Measurements from ENCODE around the gene OOSP4A.

The OOSP4A gene

GRCh38 chr11:59983212-59983611 is 19.4 kb downstream of the OOSP4A start:
- H3K9me3 ChIP-seq (ENCODE audit: control insufficient read depth, insufficient read depth, low read depth, low read length): no peaks in the 10 kb centered on the region
- H3K27ac ChIP-seq (ENCODE audit: extremely low read depth, low read depth, low read length): no peak overlapping the region
- no peaks in the 10 kb centered on the region for H3K4me1 ChIP-seq (ENCODE audit: control insufficient read depth, insufficient read depth, low read length)
- ChIA-PET CTCF (interaction anchor here (0.6 to 0.9 kb wide), 3 partner anchors 64 to 283 kb away, joined by 3 to 7 read pairs (median 4); no protein-coding TSS in a partner anchor), POLR2A (no interaction called here)
- TF ChIP-seq ZNF529 (tag by site-specific recombination; IDR thresholded peaks at IDR 0.05; ENCODE audit: insufficient replicate concordance) (no peak), ZNF514 (tag by site-specific recombination; IDR thresholded peaks at IDR 0.05) (no peak), OVOL3 (tag by site-specific recombination; IDR thresholded peaks at IDR 0.05) (no peak), ZNF157 (tag by site-specific recombination; IDR thresholded peaks at IDR 0.05) (no peak), ZNF510 (tag by site-specific recombination; IDR thresholded peaks at IDR 0.05; ENCODE audit: insufficient replicate concordance) (no peak), ZNF140 (tag by site-specific recombination; IDR thresholded peaks at IDR 0.05) (no peak), ZSCAN18 (tag by site-specific recombination; IDR thresholded peaks at IDR 0.05) (no peak), ZNF18 (tag by site-specific recombination; IDR thresholded peaks at IDR 0.05) (no peak), ZNF239 (tag by site-specific recombination; IDR thresholded peaks at IDR 0.05) (no peak), ZNF398 (tag by site-specific recombination; IDR thresholded peaks at IDR 0.05) (no peak), ZNF37A (tag by site-specific recombination; IDR thresholded peaks at IDR 0.05) (no peak), SETDB1 (IDR thresholded peaks at IDR 0.05; ENCODE audit: insufficient read length, low read length) (no peak)
- no peak overlapping the region for H3K4me3 ChIP-seq (ENCODE audit: low read depth, low read length)
- H3K36me3 ChIP-seq (ENCODE audit: control insufficient read depth in 2 of 2, insufficient read depth in 1 of 2, low read length in 2 of 2): no peaks in the 10 kb centered on the region

GRCh38 chr11:59984368-59984767 is 20.5 kb downstream of the OOSP4A start:
- no peaks in the 10 kb centered on the region for H3K36me3 ChIP-seq (ENCODE audit: control insufficient read depth in 2 of 2, insufficient read depth in 1 of 2, low read length in 2 of 2)
- TF ChIP-seq ZNF184 (tag by site-specific recombination; IDR thresholded peaks at IDR 0.05) (no peak), BCL11B (tag by site-specific recombination; IDR thresholded peaks at IDR 0.05; ENCODE audit: low read depth) (no peak), ZNF362 (tag by site-specific recombination; IDR thresholded peaks at IDR 0.05) (no peak)
- no peaks in the 10 kb centered on the region for H3K4me1 ChIP-seq (ENCODE audit: control insufficient read depth, insufficient read depth, low read length)
- H3K4me3 ChIP-seq (ENCODE audit: low read depth, low read length): no peak overlapping the region
- no peaks in the 10 kb centered on the region for H3K9me3 ChIP-seq (ENCODE audit: control insufficient read depth, insufficient read depth, low read depth, low read length)
- no peak overlapping the region for H3K27ac ChIP-seq (ENCODE audit: extremely low read depth, low read depth, low read length)
- CTCF ChIA-PET: no interaction called here
- POLR2A ChIA-PET: no interaction called here

GRCh38 chr11:59990421-59990820 is 26.6 kb downstream of the OOSP4A start:
- no peaks in the 10 kb centered on the region for H3K36me3 ChIP-seq (ENCODE audit: control insufficient read depth in 2 of 2, insufficient read depth in 1 of 2, low read length in 2 of 2)
- no peaks in the 10 kb centered on the region for H3K9me3 ChIP-seq (ENCODE audit: control insufficient read depth, insufficient read depth, low read depth, low read length)
- H3K27ac ChIP-seq (ENCODE audit: extremely low read depth, low read depth, low read length): no peak overlapping the region
- no peak overlapping the region for H3K4me3 ChIP-seq (ENCODE audit: low read depth, low read length)
- ChIA-PET POLR2A (no interaction called here), CTCF (no interaction called here)
- no peaks in the 10 kb centered on the region for H3K4me1 ChIP-seq (ENCODE audit: control insufficient read depth, insufficient read depth, low read length)
- no peak for TF ChIP-seq FEZF1 (tag by site-specific recombination; IDR thresholded peaks at IDR 0.05)
- TF ChIP-seq ZNF114 (tag by site-specific recombination; IDR thresholded peaks at IDR 0.05): no peak
- TF ChIP-seq ZNF223 (tag by site-specific recombination; IDR thresholded peaks at IDR 0.05): no peak
- TF ChIP-seq ZNF513 (tag by site-specific recombination; IDR thresholded peaks at IDR 0.05): no peak
- TF ChIP-seq ZNF571 (tag by site-specific recombination; IDR thresholded peaks at IDR 0.05): no peak
- TF ChIP-seq OSR2 (tag by site-specific recombination; IDR thresholded peaks at IDR 0.05): no peak
- TF ChIP-seq ZNF701 (tag by site-specific recombination; IDR thresholded peaks at IDR 0.05): no peak
- TF ChIP-seq ZNF501 (tag by site-specific recombination; IDR thresholded peaks at IDR 0.05): no peak

All from HEK293 (cell line).